Stomach (tissue), 9 donors: ENCODE measurements around the gene HIVEP1. TPM values are rescaled to one million over a fixed set of nuclear protein-coding genes. Genes with fewer than 3 reads are reported as not detected.
A peak's percentile ranks its signal among the peaks of the same experiment; 100 is the strongest.

Source experiments
- DNase-seq, 2 donors: peaks; one replicate each; pipeline versions ENCODE4 v3.0.0 to v3.0.0-alpha.2; 2013 to 2019
- H3K27ac ChIP-seq, 5 donors: fragments of 200-600 bp in 4 of 5; sonication (generic) in 4 of 5; one replicate each; pipeline ENCODE4 v1.5.1; 2013 to 2019; ENCODE audit warnings: mild to moderate bottlenecking in 1 of 5, moderate library complexity in 1 of 5
- H3K27me3 ChIP-seq, 3 donors: fragments of 200-600 bp; sonication (generic); one replicate each; pipeline ENCODE4 v1.5.1; 2017 to 2019; ENCODE audit warnings: mixed run types in 1 of 3
- H3K36me3 ChIP-seq, 4 donors: fragments of 200-600 bp; sonication (generic); 1 replicate in 3 of 4; 2 replicates in 1 of 4; pipeline ENCODE4 v1.5.1; 2016 to 2019
- H3K4me1 ChIP-seq, 4 donors: fragments of 200-600 bp; sonication (generic); one replicate each; pipeline ENCODE4 v1.5.1; 2016 to 2019
- H3K4me3 ChIP-seq, 4 donors: fragments of 200-600 bp; sonication (generic) in 3 of 4; one replicate each; pipeline ENCODE4 v1.5.1; 2016 to 2019; ENCODE audit warnings: mild to moderate bottlenecking in 1 of 4
- H3K9me3 ChIP-seq, 4 donors: fragments of 200-600 bp; sonication (generic); one replicate each; pipeline ENCODE4 v1.5.1; 2016 to 2019
- EP300 ChIP-seq: sonication (generic); formaldehyde crosslinking; IDR thresholded peaks from one replicate; pipeline ENCODE4 v1.6.1; 2017; ENCODE audit warnings: antibody characterized with exemption
- POLR2A ChIP-seq, 4 donors: fragments of 450-650 bp; IDR thresholded peaks; one replicate each; pipeline ENCODE4 v1.6.1; 2016; ENCODE audit warnings: antibody characterized with exemption in 4 of 4, control low read depth in 2 of 4, mild to moderate bottlenecking in 1 of 4, moderate library complexity in 1 of 4
- POLR2AphosphoS5 ChIP-seq, 3 donors: sonication (generic); formaldehyde crosslinking; IDR thresholded peaks; one replicate each; pipeline ENCODE4 v1.6.1; 2016; ENCODE audit warnings: antibody characterized with exemption in 3 of 3
- WGBS, 5 donors: extraction: QIAGEN DNeasy Blood & Tissue Kit in 3 of 5; methylation state at CpG; one replicate each; pipeline versions ENCODE4 v1.1.5 to v1.1.7; 2013 to 2018; 5-methylcytosine and 5-hydroxymethylcytosine counted together
- intact Hi-C: fragments of 100-400 bp; cut with DNase I; formaldehyde crosslinking; loops from one replicate; pipeline ENCODE4 v1.15.1; 2023; ENCODE audit warnings: low total_unique reads
- polyA plus RNA-seq, 3 donors: library from polyadenylated mRNA; stranded (reverse); fragments of 200-250 nt; gene quantifications; one replicate each; pipeline ENCODE4 v1.2.3, GENCODE V29; 2013
- total RNA-seq, 5 donors: library from RNA; depleted of rRNA; stranded (reverse); fragments of >200 nt; gene quantifications; one replicate each; pipeline versions ENCODE4 v1.1.0 to v1.2.3, GENCODE V29; 2014 to 2016
- TF ChIP-seq, protein P1 (sequence below), 7 experiments: fragments of 450-650 bp in 4 of 7; fragments of 200-600 bp in 3 of 7; sonication (generic) in 3 of 7; IDR thresholded peaks; one replicate each; pipeline ENCODE4 v1.5.1; 2016 to 2019; ENCODE audit warnings: antibody characterized with exemption in 7 of 7, control low read depth in 2 of 7, mild to moderate bottlenecking in 1 of 7
- donor health status: healthy with polysubstance abuse.
- donor health status: Bipolar disorder and iron deficiency.
- donor health status: healthy.

HIVEP1 gene
- total and polyA plus RNA-seq, 8 donors, result 2.0 to 19.6 (median 14.1) TPM

DNA sequence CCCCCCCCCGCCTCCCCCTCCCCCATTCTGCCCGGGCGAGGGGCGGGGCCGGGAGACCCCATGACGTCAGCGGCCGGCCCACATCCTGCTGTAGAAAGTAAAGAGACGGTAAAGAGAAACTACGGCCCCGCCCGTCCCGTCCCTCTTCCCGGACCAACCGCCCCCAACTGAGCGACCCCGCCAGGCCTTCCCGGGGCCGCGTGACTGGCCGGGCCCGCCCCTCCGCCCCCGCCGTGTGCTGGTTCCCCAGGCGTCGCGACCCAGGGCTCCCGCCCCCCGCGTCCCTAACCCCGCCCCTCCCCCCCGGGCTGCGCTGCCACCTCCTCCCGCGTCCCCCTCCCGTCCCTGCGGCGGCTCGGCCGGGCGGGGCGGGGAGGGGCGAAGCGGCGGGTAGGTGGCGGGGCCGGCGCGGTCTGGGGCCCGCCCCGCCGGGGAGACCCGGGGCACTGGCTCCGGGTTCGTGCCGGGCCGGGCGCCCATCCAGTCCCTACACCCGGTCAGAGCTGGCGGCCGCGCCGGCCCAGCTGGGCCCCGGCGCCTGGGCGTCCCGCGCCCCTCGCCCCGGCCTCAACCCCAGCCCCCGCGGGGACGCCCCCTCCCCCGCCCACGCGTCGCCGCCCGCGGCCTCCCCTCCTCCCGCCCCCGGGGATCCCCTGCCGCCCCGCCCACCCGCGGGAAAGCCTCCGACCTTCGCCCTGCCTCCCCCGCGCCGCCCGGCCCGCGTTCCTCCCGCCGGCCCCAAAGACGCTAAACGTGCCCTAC lies 655 bp upstream of the HIVEP1 start:
- peaks cover 13 to 43% (median 30%) of the 10 kb centered on the region in 4 donors for H3K4me1 ChIP-seq
- intact Hi-C loops, result no loop called here
- H3K27me3 ChIP-seq, result no peaks in the 10 kb centered on the region
- peak; percentile 98 to 99 for DNase-seq
- TF ChIP-seq POLR2AphosphoS5 (IDR thresholded peaks at IDR 0.05), result peak; percentile 16 to 49 (median 32)
- peak; percentile 10 for TF ChIP-seq EP300
- TF ChIP-seq, protein P1, sequence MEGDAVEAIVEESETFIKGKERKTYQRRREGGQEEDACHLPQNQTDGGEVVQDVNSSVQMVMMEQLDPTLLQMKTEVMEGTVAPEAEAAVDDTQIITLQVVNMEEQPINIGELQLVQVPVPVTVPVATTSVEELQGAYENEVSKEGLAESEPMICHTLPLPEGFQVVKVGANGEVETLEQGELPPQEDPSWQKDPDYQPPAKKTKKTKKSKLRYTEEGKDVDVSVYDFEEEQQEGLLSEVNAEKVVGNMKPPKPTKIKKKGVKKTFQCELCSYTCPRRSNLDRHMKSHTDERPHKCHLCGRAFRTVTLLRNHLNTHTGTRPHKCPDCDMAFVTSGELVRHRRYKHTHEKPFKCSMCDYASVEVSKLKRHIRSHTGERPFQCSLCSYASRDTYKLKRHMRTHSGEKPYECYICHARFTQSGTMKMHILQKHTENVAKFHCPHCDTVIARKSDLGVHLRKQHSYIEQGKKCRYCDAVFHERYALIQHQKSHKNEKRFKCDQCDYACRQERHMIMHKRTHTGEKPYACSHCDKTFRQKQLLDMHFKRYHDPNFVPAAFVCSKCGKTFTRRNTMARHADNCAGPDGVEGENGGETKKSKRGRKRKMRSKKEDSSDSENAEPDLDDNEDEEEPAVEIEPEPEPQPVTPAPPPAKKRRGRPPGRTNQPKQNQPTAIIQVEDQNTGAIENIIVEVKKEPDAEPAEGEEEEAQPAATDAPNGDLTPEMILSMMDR (IDR thresholded peaks at IDR 0.05), result no peak
- TF ChIP-seq POLR2A (IDR thresholded peaks at IDR 0.05), result no peak
- H3K4me3 ChIP-seq, result peak overlapping the region; percentile 59 to 89 (median 82)
- peaks cover 0 to 7% (median under 1%) of the 10 kb centered on the region in 4 donors for H3K36me3 ChIP-seq
- H3K9me3 ChIP-seq, result no peaks in the 10 kb centered on the region
- 0 to 3% (median 1%) methylated on average over 9 to 99 of the region's 99 CpGs for WGBS, 5 donors
- H3K27ac ChIP-seq, result peak overlapping the region; percentile 97 to 100 (median 99)

DNA sequence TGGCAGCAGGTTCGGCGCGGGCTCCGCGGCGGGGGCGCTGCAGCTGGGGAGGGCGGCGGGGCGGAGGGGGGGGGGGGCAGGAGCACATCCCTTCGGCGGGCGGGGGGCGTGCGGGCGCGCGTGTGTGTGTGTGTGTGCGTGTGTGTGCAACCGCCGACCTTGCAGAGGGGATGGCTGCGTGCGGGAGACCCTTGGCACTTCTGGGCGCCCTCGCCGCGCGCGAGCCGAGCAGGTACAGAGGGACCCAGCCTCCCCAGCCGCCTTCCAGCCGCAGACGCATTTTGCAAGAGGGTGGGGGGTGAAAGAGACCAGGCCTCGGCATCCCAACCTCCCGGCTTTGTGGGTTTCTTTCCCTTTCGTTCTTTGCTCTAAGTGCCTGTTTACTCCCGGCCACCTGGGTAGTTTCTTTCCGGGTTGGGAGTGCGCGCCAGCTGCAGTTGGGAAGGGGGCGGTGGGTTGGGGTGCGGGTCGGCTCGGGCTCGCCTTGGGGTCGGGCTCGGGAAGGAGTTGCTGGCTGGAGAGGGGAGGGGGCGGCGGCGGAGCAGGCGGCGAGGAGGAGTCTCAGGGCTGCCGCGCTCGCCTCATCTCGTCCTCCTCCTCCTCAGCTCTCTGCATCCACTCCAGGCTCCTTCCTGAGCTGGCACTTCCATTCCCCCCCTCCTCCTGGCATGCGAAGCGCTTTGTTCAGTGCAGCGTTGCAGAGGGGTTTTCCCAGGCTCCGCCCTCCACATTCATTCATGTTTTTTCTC lies 620 bp downstream of the HIVEP1 start:
- Histone ChIP-seq H3K4me3 (peak overlapping the region; percentile 59 to 89 (median 82)), H3K4me1 (peaks cover 16 to 40% (median 30%) of the 10 kb centered on the region in 4 donors), H3K9me3 (no peaks in the 10 kb centered on the region), H3K36me3 (peaks cover 5 to 20% (median 12%) of the 10 kb centered on the region in 4 donors), H3K27me3 (no peaks in the 10 kb centered on the region), H3K27ac (peak overlapping the region; percentile 97 to 100 (median 99))
- TF ChIP-seq, protein P1 (IDR thresholded peaks at IDR 0.05), result no peak
- no peak for TF ChIP-seq EP300
- TF ChIP-seq POLR2AphosphoS5 (IDR thresholded peaks at IDR 0.05), result peak in 2 of 3 donors; percentile 40 to 50
- TF ChIP-seq POLR2A (IDR thresholded peaks at IDR 0.05), result no peak
- WGBS, 5 donors, result 0 to 1% (median 0%) methylated on average over 23 to 48 of the region's 60 CpGs
- intact Hi-C loops, result no loop called here
- DNase-seq, result peak; percentile 64 to 94

DNA sequence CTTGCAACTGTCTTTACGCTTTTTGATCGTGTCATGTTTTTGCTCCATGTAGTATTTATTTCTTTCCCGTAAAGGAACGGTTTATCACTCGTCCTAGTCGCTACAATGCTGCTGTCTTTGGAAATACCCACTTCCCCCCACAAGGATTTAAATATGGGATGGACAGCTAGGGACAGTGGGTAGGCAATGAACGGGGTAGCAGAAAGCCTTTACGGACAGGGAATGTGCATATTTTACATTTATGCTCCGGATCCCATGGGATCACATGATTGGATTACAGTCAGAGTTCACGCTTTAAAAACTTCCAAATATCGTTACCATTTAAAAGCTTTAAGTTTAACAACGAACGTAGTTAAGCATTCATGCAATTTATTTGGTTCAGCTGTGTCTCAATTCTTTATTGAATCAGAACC lies 1.2 kb downstream of the HIVEP1 start:
- Histone ChIP-seq H3K4me3 (peak overlapping the region; percentile 59 to 89 (median 82)), H3K27ac (peak overlapping the region; percentile 97 to 100 (median 99)), H3K4me1 (peaks cover 16 to 34% (median 25%) of the 10 kb centered on the region in 4 donors), H3K27me3 (no peaks in the 10 kb centered on the region), H3K9me3 (no peaks in the 10 kb centered on the region), H3K36me3 (peaks cover 7 to 26% (median 18%) of the 10 kb centered on the region in 4 donors)
- TF ChIP-seq POLR2A (IDR thresholded peaks at IDR 0.05), result no peak
- no peak for TF ChIP-seq POLR2AphosphoS5 (IDR thresholded peaks at IDR 0.05)
- TF ChIP-seq EP300, result no peak
- TF ChIP-seq, protein P1 (IDR thresholded peaks at IDR 0.05), result no peak
- WGBS, 5 donors, result 2 to 7% (median 5%) methylated on average over 13 of the region's 13 CpGs
- DNase-seq, result no peak
- intact Hi-C loops, result no loop called here
